Measurements from ENCODE around the gene NLGN3. TPM values are rescaled to one million over a fixed set of nuclear protein-coding genes. Genes with fewer than 3 reads are reported as not detected.

NLGN3 gene
- total RNA-seq, 1 donor from 2014 or later = 0.24 TPM

GRCh38 chrX:71212536-71212935 lies 67.9 kb downstream of the NLGN3 start:
- DNase-seq (ENCODE audit: low read depth) = no peak

DNA sequence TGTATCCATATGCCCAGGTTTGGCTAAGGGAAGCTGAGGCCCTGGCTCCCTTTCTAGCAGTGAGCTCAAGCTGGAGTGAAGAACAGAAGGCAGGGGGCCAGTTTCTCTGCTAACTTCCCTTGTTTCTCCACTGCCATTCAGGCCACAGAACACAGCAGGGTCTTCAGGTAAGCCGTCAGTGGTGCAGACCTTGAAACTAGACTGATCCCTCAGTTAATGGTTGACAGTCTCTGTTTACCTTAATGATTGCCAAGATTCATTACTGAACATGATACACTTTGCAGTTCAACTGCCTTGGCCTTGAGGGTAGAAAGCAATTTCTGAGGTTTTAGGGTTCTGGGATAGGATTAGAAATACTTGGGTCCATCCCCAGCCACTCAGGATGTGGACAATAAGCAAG lies 69.5 kb downstream of the NLGN3 start:
- DNase-seq (ENCODE audit: low read depth) = no peak

DNA sequence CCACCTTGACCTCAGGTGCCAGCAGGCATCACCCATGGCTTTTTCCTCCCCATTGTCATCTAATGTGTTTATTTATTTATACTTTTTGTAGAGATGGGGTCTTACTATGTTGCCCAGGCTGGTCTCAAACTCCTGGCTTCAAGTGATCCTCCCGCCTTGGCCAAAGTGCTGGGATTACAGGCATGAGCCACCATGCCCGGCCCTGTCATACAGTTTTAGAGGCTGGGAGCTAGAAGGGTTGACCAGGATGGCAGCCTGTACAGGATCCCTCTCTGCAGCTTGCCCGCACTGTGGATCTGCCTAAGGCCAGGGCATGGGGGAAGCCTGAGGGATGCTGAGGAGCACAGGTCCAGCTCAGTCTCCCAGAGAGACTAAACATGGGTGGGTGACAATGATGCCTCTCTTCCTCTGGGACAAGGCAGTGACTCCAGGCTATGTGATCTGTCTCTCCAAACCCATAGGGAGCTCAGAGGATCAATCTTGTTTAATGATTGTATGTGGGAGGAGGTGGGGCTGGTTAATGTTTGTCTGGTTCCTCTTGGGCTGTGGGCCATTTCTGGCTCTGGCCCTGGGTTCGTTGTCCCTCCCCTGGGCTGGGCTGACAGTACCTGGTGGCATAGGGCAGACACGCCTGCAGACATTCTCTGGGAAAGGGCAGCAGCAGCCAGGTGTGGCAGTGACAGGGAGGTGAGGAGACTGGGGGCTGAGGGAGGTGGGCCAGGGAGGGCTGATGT lies 70.1 kb downstream of the NLGN3 start:
- DNase-seq (ENCODE audit: low read depth) = no peak

- no peak for DNase-seq (ENCODE audit: low read depth)
Measured at GRCh38 chrX:71215338-71215912, 70.8 kb downstream of the NLGN3 start.

DNA sequence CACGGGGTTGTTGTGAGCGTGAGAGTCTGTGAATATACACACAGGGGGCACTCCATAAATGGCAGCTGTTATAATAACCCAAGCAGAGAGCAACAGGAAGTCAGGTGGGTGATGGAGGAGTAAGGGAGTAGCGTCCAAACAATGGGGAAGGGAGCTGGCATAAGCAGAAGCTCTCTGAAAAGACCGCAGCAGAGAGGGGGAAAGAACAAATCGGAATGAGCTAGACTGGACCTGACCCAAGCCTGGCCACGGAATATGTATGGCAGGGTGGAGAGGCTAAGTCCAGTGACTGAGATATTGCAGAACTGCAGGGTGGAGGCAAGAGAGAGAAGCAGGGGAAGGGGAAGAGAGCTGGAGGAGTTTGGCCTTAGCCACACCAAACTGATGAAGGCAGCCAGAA lies 71.8 kb downstream of the NLGN3 start:
- DNase-seq (ENCODE audit: low read depth) = no peak

GRCh38 chrX:71217298-71217697 lies 72.7 kb downstream of the NLGN3 start:
- no peak for DNase-seq (ENCODE audit: low read depth)

Other genes with a start within 250 kb of the NLGN3 start
- gene TEX11, start 236.1 kb upstream of the NLGN3 start, total RNA-seq = not detected in 2 replicates
- not detected in 2 replicates for gene SLC7A3, start 213.7 kb upstream of the NLGN3 start, total RNA-seq
- 63.5 and 80.9 TPM in 2 replicates for gene SNX12, start 76.5 kb upstream of the NLGN3 start, total RNA-seq
- 18.1 and 20.7 TPM in 2 replicates for gene FOXO4, start 49.0 kb upstream of the NLGN3 start, total RNA-seq
- gene CXorf65, start 38.1 kb upstream of the NLGN3 start, total RNA-seq = 4.6 TPM in 1 of 2 replicates, not detected in the other
- 3.4 and 12.2 TPM in 2 replicates for gene IL2RG, start 33.3 kb upstream of the NLGN3 start, total RNA-seq
- gene MED12, start 26.2 kb upstream of the NLGN3 start, total RNA-seq = 15.6 and 21.3 TPM in 2 replicates
- gene GJB1, start 78.4 kb downstream of the NLGN3 start, total RNA-seq = not detected in 2 replicates
- 21.4 and 22.7 TPM in 2 replicates for gene ZMYM3, start 109.3 kb downstream of the NLGN3 start, total RNA-seq
- gene NONO, start 138.8 kb downstream of the NLGN3 start, total RNA-seq = 373 and 376 TPM in 2 replicates
- 109 and 135 TPM in 2 replicates for gene ITGB1BP2, start 156.9 kb downstream of the NLGN3 start, total RNA-seq
- 16.0 and 22.0 TPM in 2 replicates for gene TAF1, start 221.5 kb downstream of the NLGN3 start, total RNA-seq

Data from myocyte (in vitro differentiated cells).